ENCODE measurements around the gene ZPBP2.

ZPBP2 gene

GRCh38 chr17:39924691-39925055 lies 56.7 kb downstream of the ZPBP2 start:
- TF ChIP-seq CTCF (IDR thresholded peaks at IDR 0.05; ENCODE audit: extremely low read depth, missing control alignments), result no peak
- no peak for DNase-seq (ENCODE audit: low spot score)

- DNase-seq (ENCODE audit: low spot score), result no peak
- TF ChIP-seq CTCF (IDR thresholded peaks at IDR 0.05; ENCODE audit: extremely low read depth, missing control alignments), result no peak
Measured at GRCh38 chr17:39925282-39926134, 57.5 kb downstream of the ZPBP2 start.

GRCh38 chr17:39926135-39926587 lies 58.2 kb downstream of the ZPBP2 start:
- TF ChIP-seq CTCF (IDR thresholded peaks at IDR 0.05; ENCODE audit: extremely low read depth, missing control alignments), result no peak
- DNase-seq (ENCODE audit: low spot score), result no peak

- TF ChIP-seq CTCF (IDR thresholded peaks at IDR 0.05; ENCODE audit: extremely low read depth, missing control alignments), result no peak
- peak; percentile 59 for DNase-seq (ENCODE audit: low spot score)
Measured at GRCh38 chr17:39926588-39927100, 58.6 kb downstream of the ZPBP2 start.

Data from GM20000 (cell line).